DND-41 (cell line): ENCODE measurements around the gene HMOX1.

Experiments
- EZH2 ChIP-seq: IDR thresholded peaks from 3 replicates; pipeline ENCODE4 v1.6.1; 2012; ENCODE audit warnings: borderline replicate concordance, low read depth, mild to moderate bottlenecking, moderate library complexity, low read length, inconsistent platforms; ENCODE audit not compliant: severe bottlenecking
- TF ChIP-seq, protein P1 (sequence below): IDR thresholded peaks from 2 replicates; pipeline ENCODE4 v1.5.1; 2012; ENCODE audit warnings: borderline replicate concordance, low read length, moderate library complexity, mild to moderate bottlenecking; ENCODE audit not compliant: poor library complexity, severe bottlenecking; ENCODE audit errors: extremely low read depth

GRCh38 chr22:35342390-35342789 is 38.5 kb upstream of the HMOX1 start:
- TF ChIP-seq, protein P1, sequence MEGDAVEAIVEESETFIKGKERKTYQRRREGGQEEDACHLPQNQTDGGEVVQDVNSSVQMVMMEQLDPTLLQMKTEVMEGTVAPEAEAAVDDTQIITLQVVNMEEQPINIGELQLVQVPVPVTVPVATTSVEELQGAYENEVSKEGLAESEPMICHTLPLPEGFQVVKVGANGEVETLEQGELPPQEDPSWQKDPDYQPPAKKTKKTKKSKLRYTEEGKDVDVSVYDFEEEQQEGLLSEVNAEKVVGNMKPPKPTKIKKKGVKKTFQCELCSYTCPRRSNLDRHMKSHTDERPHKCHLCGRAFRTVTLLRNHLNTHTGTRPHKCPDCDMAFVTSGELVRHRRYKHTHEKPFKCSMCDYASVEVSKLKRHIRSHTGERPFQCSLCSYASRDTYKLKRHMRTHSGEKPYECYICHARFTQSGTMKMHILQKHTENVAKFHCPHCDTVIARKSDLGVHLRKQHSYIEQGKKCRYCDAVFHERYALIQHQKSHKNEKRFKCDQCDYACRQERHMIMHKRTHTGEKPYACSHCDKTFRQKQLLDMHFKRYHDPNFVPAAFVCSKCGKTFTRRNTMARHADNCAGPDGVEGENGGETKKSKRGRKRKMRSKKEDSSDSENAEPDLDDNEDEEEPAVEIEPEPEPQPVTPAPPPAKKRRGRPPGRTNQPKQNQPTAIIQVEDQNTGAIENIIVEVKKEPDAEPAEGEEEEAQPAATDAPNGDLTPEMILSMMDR: no peak
- no peak for TF ChIP-seq EZH2
